ENCODE measurements around the gene CACNA2D2. TPM values are rescaled to one million over a fixed set of nuclear protein-coding genes. Genes with fewer than 3 reads are reported as not detected.

Gene CACNA2D2
- total RNA-seq, 1 experiment from 2014 or later, result 27.7 TPM

DNA sequence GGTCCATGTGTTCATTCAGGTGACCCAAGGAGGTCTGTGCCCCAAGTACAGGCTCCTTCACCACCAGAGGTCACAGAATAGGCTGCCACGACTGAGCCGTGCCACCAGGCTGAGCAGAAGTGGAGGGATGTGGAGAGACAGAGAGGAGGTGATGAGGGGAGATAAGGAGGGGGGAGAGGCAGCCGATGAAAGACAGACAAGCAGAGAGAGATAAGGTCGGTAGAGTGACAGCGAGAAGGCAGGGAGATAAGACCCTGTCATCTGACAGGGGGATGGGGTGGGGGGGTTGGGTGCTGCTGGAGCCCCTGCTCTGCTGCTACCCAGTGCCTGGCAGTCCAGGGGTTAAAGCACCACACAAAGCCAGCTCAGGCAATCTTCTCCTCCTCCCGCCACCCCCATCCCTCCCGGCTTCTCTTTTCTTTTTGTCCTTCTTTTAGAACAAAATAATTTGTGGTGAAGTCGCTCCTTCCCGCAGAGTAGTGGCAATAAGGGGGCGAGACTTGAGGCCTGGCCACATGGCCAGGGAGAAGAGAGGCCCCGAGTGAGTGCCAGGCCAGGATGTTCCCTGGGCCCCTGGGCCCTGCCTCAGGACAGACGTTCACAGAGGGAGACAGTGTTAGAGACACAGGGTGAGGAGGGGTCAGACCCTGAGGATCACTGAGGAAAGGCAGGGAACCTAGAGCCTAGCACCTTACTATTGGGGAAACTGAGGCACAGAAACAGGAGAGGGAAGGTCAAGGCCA is 67.9 kb downstream of the CACNA2D2 start:
- H3K36me3 Mint-ChIP-seq (ENCODE audit: insufficient read depth in 1 of 3, low read depth in 3 of 3), result no peaks in the 10 kb centered on the region
- Histone ChIP-seq H3K79me2 (ENCODE audit: insufficient read depth, low read length) (no peaks in the 10 kb centered on the region), H2AFZ (ENCODE audit: low read length) (no peak overlapping the region), H3K23me2 (ENCODE audit: insufficient read length, low read depth, low read length, poor library complexity, severe bottlenecking) (no peaks in the 10 kb centered on the region), H3K14ac (ENCODE audit: insufficient read depth, low read length) (no peak overlapping the region), H2BK5ac (ENCODE audit: insufficient read length, low read length) (no peak overlapping the region), H4K20me1 (ENCODE audit: control insufficient read depth, insufficient read depth, insufficient read length) (peaks cover 3% of the 10 kb centered on the region), H3K4ac (ENCODE audit: low read depth, low read length) (no peak overlapping the region), H3K4me1 (ENCODE audit: insufficient read depth, low read length) (no peaks in the 10 kb centered on the region), H3K18ac (ENCODE audit: insufficient read length, low read depth, low read length) (no peak overlapping the region), H3K23ac (ENCODE audit: insufficient read length, low read depth, low read length) (no peak overlapping the region), H2BK15ac (ENCODE audit: low read depth, low read length) (no peak overlapping the region), H3K27me3 (ENCODE audit: insufficient read depth, low read length) (no peaks in the 10 kb centered on the region), H4K5ac (ENCODE audit: insufficient read length, low read depth, low read length) (no peak overlapping the region), H2BK12ac (ENCODE audit: insufficient read length, low read depth, low read length) (no peak overlapping the region), H3K79me1 (ENCODE audit: insufficient read depth, low read depth, low read length, poor library complexity, severe bottlenecking) (no peaks in the 10 kb centered on the region), H3T11ph (ENCODE audit: low read length) (no peak overlapping the region), H2AK5ac (ENCODE audit: insufficient read length, low read length) (no peak overlapping the region), H3K9me3 (ENCODE audit: control insufficient read depth, low read depth, low read length) (no peaks in the 10 kb centered on the region), H3K27ac (ENCODE audit: insufficient read length, low read depth, low read length) (no peak overlapping the region), H2BK120ac (ENCODE audit: low read depth, low read length, poor library complexity, severe bottlenecking) (no peak overlapping the region), H4K8ac (replicated peaks; ENCODE audit: insufficient read length, low read depth, low read length) (no peak overlapping the region), H3K56ac (ENCODE audit: insufficient read length, low read depth, low read length) (no peak overlapping the region), H3K4me2 (ENCODE audit: insufficient read depth, insufficient read length, low read length) (no peak overlapping the region), H2BK20ac (ENCODE audit: low read depth, low read length, poor library complexity, severe bottlenecking) (no peak overlapping the region), H4K91ac (ENCODE audit: insufficient read length, low read depth, low read length) (no peak overlapping the region), H3K9ac (ENCODE audit: extremely low read depth, insufficient read length, low read length) (no peak overlapping the region)
- H3K4me3 Mint-ChIP-seq, result no peak overlapping the region
- no peaks in the 10 kb centered on the region for H3K27me3 Mint-ChIP-seq (ENCODE audit: low read depth)
- H3K27ac Mint-ChIP-seq, result peak overlapping the region in 2 of 3 experiments; percentile 28 to 71; a peak in 2 of 7 replicates
- H3K9me3 Mint-ChIP-seq, result no peaks in the 10 kb centered on the region; a peak in 1 of 5 replicates
- peaks cover 20 to 38% of the 10 kb centered on the region in 2 experiments for H3K4me1 Mint-ChIP-seq
- DNase-seq, result no peak
- TF ChIP-seq, protein P1, sequence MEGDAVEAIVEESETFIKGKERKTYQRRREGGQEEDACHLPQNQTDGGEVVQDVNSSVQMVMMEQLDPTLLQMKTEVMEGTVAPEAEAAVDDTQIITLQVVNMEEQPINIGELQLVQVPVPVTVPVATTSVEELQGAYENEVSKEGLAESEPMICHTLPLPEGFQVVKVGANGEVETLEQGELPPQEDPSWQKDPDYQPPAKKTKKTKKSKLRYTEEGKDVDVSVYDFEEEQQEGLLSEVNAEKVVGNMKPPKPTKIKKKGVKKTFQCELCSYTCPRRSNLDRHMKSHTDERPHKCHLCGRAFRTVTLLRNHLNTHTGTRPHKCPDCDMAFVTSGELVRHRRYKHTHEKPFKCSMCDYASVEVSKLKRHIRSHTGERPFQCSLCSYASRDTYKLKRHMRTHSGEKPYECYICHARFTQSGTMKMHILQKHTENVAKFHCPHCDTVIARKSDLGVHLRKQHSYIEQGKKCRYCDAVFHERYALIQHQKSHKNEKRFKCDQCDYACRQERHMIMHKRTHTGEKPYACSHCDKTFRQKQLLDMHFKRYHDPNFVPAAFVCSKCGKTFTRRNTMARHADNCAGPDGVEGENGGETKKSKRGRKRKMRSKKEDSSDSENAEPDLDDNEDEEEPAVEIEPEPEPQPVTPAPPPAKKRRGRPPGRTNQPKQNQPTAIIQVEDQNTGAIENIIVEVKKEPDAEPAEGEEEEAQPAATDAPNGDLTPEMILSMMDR (conservative IDR thresholded peaks at IDR 0.05), result no peak
- no CpG with 5 or more reads among the region's 12 CpGs for WGBS (ENCODE audit: extremely low coverage, insufficient read length, low lambda C conversion rate)
